Keratinocyte (primary cell): ENCODE results near the gene AP2A1. TPM values are rescaled to one million over a fixed set of nuclear protein-coding genes. Genes with fewer than 3 reads are reported as not detected.

Source experiments
- DNase-seq: peaks from one replicate; pipeline ENCODE4 v3.0.0-alpha.2; 2011; ENCODE audit warnings: low read depth, missing footprints, low spot score
- FAIRE-seq: peaks from 2 replicates; lab custom pipeline; 2011; peaks lifted over from hg19 to GRCh38; lab: Jason Lieb, UNC
- H2AFZ ChIP-seq: 2 replicates; pipeline ENCODE4 v1.6.0; 2012; ENCODE audit warnings: low read length, control low read depth, inconsistent platforms; ENCODE audit not compliant: control insufficient read depth
- H3K27ac ChIP-seq: 2 replicates; pipeline ENCODE4 v1.5.1; 2011; ENCODE audit warnings: low read length; ENCODE audit not compliant: control insufficient read depth, insufficient read depth
- H3K27me3 ChIP-seq: 3 replicates; pipeline ENCODE4 v1.6.0; 2011; ENCODE audit warnings: low read length; ENCODE audit not compliant: control insufficient read depth, insufficient read depth; ENCODE audit errors: extremely low read depth
- H3K36me3 ChIP-seq, 2 experiments: 2 replicates in 1 of 2; 3 replicates in 1 of 2; pipeline ENCODE4 v1.5.1; 2011; ENCODE audit warnings: low read length in 2 of 2, mild to moderate bottlenecking in 1 of 2; ENCODE audit not compliant: control insufficient read depth in 2 of 2, insufficient read depth in 2 of 2; ENCODE audit errors: extremely low read depth in 1 of 2
- H3K4me1 ChIP-seq: 3 replicates; pipeline ENCODE4 v1.5.1; 2011; ENCODE audit warnings: low read length; ENCODE audit not compliant: control insufficient read depth, insufficient read depth; ENCODE audit errors: extremely low read depth
- H3K4me2 ChIP-seq: 3 replicates; pipeline ENCODE4 v1.6.0; 2011; ENCODE audit warnings: low read depth, low read length; ENCODE audit not compliant: control insufficient read depth, insufficient read depth; ENCODE audit errors: extremely low read depth
- H3K4me3 ChIP-seq, 3 experiments: fragments of 200-600 bp in 1 of 3; sonication (generic) in 1 of 3; 2 replicates in 2 of 3; 3 replicates in 1 of 3; pipeline ENCODE4 v1.5.1; 2011 to 2016; ENCODE audit warnings: low read length in 3 of 3, mild to moderate bottlenecking in 3 of 3, control low read depth in 2 of 3, inconsistent platforms in 1 of 3, low read depth in 1 of 3, mixed read lengths in 1 of 3, mixed run types in 1 of 3, moderate library complexity in 1 of 3; ENCODE audit not compliant: control insufficient read depth in 2 of 3, insufficient read depth in 2 of 3; ENCODE audit errors: extremely low read depth in 1 of 3
- H3K79me2 ChIP-seq: 2 replicates; pipeline ENCODE4 v1.6.0; 2012; ENCODE audit warnings: low read length; ENCODE audit not compliant: control insufficient read depth, insufficient read depth
- H3K9ac ChIP-seq: 3 replicates; pipeline ENCODE4 v1.6.0; 2011; ENCODE audit warnings: low read length; ENCODE audit not compliant: control insufficient read depth, insufficient read depth; ENCODE audit errors: extremely low read depth
- H3K9me1 ChIP-seq: 3 replicates; pipeline ENCODE4 v1.6.0; 2011; ENCODE audit warnings: low read length; ENCODE audit not compliant: control insufficient read depth, insufficient read depth; ENCODE audit errors: extremely low read depth
- H3K9me3 ChIP-seq: 2 replicates; pipeline ENCODE4 v1.5.1; 2012; ENCODE audit warnings: low read depth, low read length; ENCODE audit not compliant: control insufficient read depth
- H4K20me1 ChIP-seq: 3 replicates; pipeline ENCODE4 v1.6.0; 2011; ENCODE audit warnings: low read length; ENCODE audit not compliant: control insufficient read depth, insufficient read depth; ENCODE audit errors: extremely low read depth
- CTCF ChIP-seq, 3 experiments: IDR thresholded peaks in 1 of 3; conservative IDR thresholded peaks in 1 of 3; optimal IDR thresholded peaks in 1 of 3; 2 replicates in 2 of 3; 3 replicates in 1 of 3; pipeline versions ENCODE3 to v1.5.1; 2011; ENCODE audit warnings: low read length in 3 of 3, mild to moderate bottlenecking in 3 of 3, moderate library complexity in 2 of 3, control low read depth in 1 of 3, inconsistent platforms in 1 of 3; ENCODE audit not compliant: insufficient read depth in 2 of 3; ENCODE audit errors: extremely low read depth in 1 of 3
- EZH2 ChIP-seq: IDR thresholded peaks from one replicate; pipeline ENCODE4 v1.6.1; 2012; ENCODE audit warnings: inconsistent platforms, mild to moderate bottlenecking, low read length, moderate library complexity
- dilution Hi-C: fragments of 300-500 bp; cut with MboI; formaldehyde crosslinking; loops from one replicate; pipeline ENCODE4 v1.7.0; 2020; ENCODE audit warnings: low sequenced_read_pairs; ENCODE audit not compliant: extremely low pct_ligation_motif_present
- polyA plus RNA-seq, 5 experiments: library from polyadenylated mRNA; depleted of rRNA in 3 of 5; stranded (reverse) in 3 of 5; stranded (forward) in 1 of 5; unstranded in 1 of 5; fragments of >200 nt; gene quantifications; 1 replicate in 1 of 5; 2 replicates in 3 of 5; 3 replicates in 1 of 5; pipeline versions ENCODE4 v1.2.1 to v1.2.3, GENCODE V29; 2011 to 2012; ENCODE audit warnings: missing spikeins in 2 of 5, low read depth in 1 of 5, low replicate concordance in 1 of 5

AP2A1 gene
- polyA plus RNA-seq, 1 donor (not counting 4 experiments of a cell fraction or from before 2014, with no cell fraction given) = 36.7 TPM

- Histone ChIP-seq H3K9me3 (no peaks in the 10 kb centered on the region), H2AFZ (no peak overlapping the region), H3K36me3 (peaks cover 11 to 30% of the 10 kb centered on the region in 2 experiments), H3K27me3 (no peaks in the 10 kb centered on the region), H3K9ac (no peak overlapping the region), H3K4me3 (no peak overlapping the region), H4K20me1 (no peaks in the 10 kb centered on the region), H3K27ac (no peak overlapping the region), H3K4me2 (no peak overlapping the region), H3K79me2 (no peaks in the 10 kb centered on the region), H3K9me1 (no peaks in the 10 kb centered on the region), H3K4me1 (no peaks in the 10 kb centered on the region)
- dilution Hi-C loops = no loop called here
- DNase-seq = no peak
- FAIRE-seq = no peak
- no peak for TF ChIP-seq CTCF (optimal IDR thresholded peaks at IDR 0.05 in 1 of 3, IDR thresholded peaks at IDR 0.05 in 1 of 3, conservative IDR thresholded peaks at IDR 0.05 in 1 of 3; ENCODE audit: extremely low read depth in 1 of 3, insufficient read depth in 2 of 3, low read length in 3 of 3)
- no peak for TF ChIP-seq EZH2
Measured at GRCh38 chr19:49838885-49839588, 72.2 kb downstream of the AP2A1 start.

DNA sequence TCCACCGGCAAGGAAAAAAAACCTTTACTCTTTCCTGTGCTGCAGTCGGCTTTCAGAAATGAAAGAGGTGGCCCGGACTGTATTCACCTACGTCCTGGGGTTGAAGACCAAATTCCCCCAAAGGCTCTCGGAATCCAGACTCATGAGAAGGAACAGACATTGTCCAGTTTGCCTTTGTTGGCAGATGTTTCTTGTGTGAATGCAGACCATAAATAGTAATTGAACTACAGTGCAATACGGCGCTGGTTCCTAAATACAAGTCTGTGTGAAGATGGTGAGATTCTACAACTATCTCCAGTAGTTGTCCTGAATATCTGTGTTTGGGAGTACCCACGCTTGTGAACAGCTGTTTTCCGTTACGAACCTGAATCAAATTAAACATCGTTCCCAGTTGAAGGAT lies 72.9 kb downstream of the AP2A1 start:
- peaks cover 11 to 25% of the 10 kb centered on the region in 2 experiments for H3K36me3 ChIP-seq
- H3K27me3 ChIP-seq = no peaks in the 10 kb centered on the region
- TF ChIP-seq CTCF (optimal IDR thresholded peaks at IDR 0.05 in 1 of 3, IDR thresholded peaks at IDR 0.05 in 1 of 3, conservative IDR thresholded peaks at IDR 0.05 in 1 of 3; ENCODE audit: extremely low read depth in 1 of 3, insufficient read depth in 2 of 3, low read length in 3 of 3) = no peak
- no peak for TF ChIP-seq EZH2
- no peak for FAIRE-seq
- no peaks in the 10 kb centered on the region for H3K79me2 ChIP-seq
- no peaks in the 10 kb centered on the region for H3K9me3 ChIP-seq
- dilution Hi-C loops = no loop called here
- H3K9me1 ChIP-seq = no peaks in the 10 kb centered on the region
- no peak overlapping the region for H3K4me2 ChIP-seq
- no peaks in the 10 kb centered on the region for H4K20me1 ChIP-seq
- H3K4me1 ChIP-seq = no peaks in the 10 kb centered on the region
- no peak overlapping the region for H3K27ac ChIP-seq
- DNase-seq = no peak
- H3K4me3 ChIP-seq = no peak overlapping the region
- H2AFZ ChIP-seq = no peak overlapping the region
- no peak overlapping the region for H3K9ac ChIP-seq
